Daoy (cell line): Measurements from ENCODE around the gene CYP51A1. TPM values are rescaled to one million over a fixed set of nuclear protein-coding genes. Genes with fewer than 3 reads are reported as not detected.
A peak's percentile ranks its signal among the peaks of the same experiment; 100 is the strongest.
"Not testable (repeated sequence)": the region's sequence is repeated elsewhere in the genome, so short reads cannot be mapped to it uniquely, and the experiment has no call there.

Experiments
- DNase-seq: peaks from one replicate; pipeline ENCODE4 v3.0.0-alpha.2; 2015; ENCODE audit warnings: low read depth
- total RNA-seq: library from RNA; depleted of rRNA; stranded (reverse); fragments of >200 nt; shearing (Covaris generic); gene quantifications from 2 replicates; pipeline ENCODE4 v1.2.3, GENCODE V29; 2014

CYP51A1 gene
- total RNA-seq, 1 experiment from 2014 or later: 52.5 TPM

DNA sequence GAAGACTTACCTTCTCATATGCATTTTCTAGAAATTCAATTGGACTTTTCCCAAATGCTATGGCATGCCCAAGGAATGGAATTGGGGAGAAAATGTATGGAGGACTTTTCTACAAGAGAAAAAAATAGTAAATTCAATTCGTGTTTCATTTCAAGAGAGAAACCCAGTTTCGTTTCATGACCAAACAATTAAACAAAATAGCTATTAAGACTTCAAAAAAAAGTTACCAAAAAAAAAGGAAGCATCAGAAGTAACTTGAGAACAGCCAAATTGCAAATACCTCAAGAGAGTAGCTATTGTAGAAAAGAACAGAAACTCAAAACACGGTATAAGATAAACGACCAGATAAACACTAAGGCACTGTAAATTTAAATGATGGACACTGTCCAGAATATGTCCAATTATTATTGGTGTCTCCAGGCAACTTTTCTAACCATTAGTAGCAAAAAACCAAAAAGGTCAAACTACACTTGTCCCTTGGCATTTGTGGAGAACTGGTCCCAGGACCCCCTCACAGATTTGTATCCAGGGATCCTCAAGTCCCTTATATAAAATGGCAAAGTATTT lies 2.4 kb downstream of the CYP51A1 start:
- DNase-seq: no peak

- DNase-seq: no peak
These were observed 3.2 kb downstream of the CYP51A1 start for GRCh38 chr7:92131093-92131492.

GRCh38 chr7:92121681-92122080 lies 12.6 kb downstream of the CYP51A1 start:
- no peak for DNase-seq

GRCh38 chr7:92119213-92119759 lies 15.0 kb downstream of the CYP51A1 start:
- DNase-seq: no peak

DNA sequence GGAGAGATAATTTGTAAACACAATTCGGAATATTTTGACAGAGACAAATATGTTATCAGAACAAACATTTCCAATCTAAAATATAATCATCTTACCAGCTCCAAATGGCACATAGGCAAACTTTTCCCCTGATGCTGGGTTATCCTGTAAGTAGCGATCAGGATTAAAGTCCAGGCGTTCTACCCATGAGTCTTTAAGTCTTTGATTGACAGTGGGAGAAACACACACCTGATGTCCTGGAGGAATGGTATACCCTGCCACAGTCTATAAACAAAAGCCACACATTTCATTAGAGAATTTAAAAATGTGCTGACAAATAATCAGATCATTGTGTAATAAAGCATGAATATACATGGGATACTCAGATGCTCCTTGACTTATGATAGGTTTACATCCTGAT lies 17.3 kb downstream of the CYP51A1 start:
- DNase-seq: no peak

- DNase-seq: no peak
These were observed 18.5 kb downstream of the CYP51A1 start for GRCh38 chr7:92115821-92116220.

- no peak for DNase-seq
These were observed 23.4 kb downstream of the CYP51A1 start for GRCh38 chr7:92110857-92111256.

DNA sequence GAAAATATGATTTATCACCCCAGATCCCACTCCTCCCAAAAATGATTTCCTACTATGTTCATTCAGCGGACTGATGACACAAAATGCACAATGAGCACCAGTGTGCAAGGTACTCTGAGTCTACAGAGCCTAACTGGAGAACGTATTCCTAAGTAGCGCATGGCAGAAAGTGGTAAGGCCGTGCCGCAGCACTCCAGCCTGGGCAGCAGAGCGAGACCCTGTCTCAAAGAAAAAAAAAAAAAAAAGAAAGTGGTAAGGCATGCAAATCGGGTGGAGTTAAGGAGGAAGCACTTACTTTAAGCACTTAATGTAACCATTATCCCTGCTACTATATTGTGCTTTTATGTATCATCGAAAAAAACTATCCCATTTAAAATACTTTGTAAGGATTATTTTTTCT lies 25.5 kb downstream of the CYP51A1 start:
- no peak for DNase-seq

DNA sequence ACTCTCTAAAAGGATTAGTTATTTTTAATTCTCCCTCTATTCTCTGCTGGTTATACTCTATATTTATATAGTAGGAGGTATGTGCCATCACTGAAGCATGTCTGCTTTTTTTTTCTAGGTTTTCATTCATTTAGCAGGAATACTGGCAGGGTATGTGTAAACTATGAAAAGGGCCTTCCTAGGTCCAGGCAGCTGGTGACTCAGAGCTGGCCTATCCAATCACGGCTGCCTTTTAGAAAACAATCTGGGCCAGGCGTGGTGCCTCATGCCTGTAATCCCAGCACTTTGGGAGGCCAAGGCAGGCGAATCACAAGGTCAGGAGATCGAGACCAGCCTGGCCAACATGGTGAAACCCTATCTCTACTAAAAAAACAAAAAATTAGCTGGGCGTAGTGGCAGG lies 31.4 kb downstream of the CYP51A1 start:
- peak; percentile 5 for DNase-seq

DNA sequence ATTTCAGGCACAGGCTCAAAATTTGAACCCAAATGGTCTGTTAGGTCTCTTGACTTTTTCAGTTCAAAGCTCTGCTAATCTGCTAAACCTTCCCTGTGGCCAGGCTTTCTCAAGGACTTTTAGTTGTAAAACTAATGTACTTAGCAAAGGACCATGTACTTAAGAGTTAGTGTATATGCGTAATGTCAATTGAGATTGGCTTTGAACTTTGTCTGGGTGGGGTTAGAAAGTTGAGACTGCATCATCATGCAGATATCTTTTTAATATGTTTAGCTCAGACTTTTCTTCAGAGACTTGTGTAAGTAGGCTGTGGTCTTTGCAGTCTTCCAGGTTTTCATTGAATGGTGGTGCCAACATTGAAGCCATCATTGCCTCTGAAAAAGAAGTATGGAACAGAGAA lies 33.7 kb downstream of the CYP51A1 start:
- no peak for DNase-seq

- DNase-seq: no peak
These were observed 38.9 kb downstream of the CYP51A1 start for GRCh38 chr7:92095380-92095779.

DNA sequence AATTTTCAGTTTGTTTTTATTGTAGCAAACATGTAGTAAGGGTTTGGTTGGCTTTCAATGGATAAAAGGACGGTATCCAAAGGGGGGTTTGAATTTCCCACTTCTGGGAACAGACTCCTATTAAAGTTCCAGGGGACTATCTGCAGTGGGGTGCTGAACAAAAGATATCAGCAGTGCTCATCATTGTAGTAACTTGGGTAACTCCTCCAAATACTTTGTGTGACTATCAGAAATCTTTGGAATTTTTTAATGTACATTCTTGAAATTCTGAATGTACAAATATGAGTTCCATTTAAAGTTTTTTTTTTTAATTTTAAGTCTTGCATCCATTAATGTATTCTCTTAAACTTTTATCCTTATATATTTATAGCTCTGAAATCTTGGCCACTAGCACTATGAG lies 42.1 kb downstream of the CYP51A1 start:
- DNase-seq: no peak

DNA sequence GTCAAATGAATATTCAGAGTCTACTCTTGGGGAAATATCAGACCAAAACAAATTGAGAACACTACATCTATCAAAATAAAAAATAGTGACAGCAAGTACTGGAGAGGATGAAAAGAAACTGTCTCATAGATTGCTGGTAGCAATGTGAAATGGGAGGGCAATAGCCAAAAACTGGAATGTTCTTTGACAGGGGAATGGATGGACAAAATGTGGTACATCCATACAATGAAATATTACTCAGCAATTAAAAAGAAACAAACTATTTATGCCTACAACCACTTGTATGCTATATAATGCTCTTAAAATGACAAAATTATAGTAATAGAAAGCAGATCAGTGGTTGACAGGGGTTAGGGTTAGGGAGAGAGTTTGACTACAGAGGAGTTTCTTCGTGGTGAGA lies 46.0 kb downstream of the CYP51A1 start:
- no peak for DNase-seq

GRCh38 chr7:92083922-92084321 lies 50.4 kb downstream of the CYP51A1 start:
- not testable (repeated sequence) for DNase-seq

DNA sequence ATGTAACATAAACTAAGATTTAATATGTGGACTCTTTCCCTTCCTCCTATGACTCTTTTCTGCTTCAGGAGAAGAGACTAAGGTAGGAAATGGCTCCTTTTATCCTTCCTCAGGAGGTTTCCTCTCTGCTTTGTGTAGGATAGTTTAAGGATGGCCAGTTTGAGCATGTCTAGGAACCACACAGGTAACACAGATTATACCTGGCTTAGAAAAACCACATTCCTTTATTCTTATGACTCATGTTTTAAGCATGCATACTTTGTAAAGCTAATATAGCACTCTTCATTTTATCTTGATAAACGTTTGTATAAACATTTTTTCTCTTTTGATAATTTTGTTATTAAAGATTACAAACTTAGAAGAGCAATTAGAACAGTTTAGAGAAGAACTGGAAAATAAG lies 57.8 kb downstream of the CYP51A1 start:
- DNase-seq: no peak

GRCh38 chr7:92075455-92076158 lies 58.7 kb downstream of the CYP51A1 start:
- no peak for DNase-seq

- DNase-seq: no peak
These were observed 61.6 kb downstream of the CYP51A1 start for GRCh38 chr7:92072708-92073107.

GRCh38 chr7:92072121-92072520 lies 62.2 kb downstream of the CYP51A1 start:
- no peak for DNase-seq

- DNase-seq: no peak
These were observed 63.2 kb downstream of the CYP51A1 start for GRCh38 chr7:92071032-92071431.

- DNase-seq: no peak
These were observed 69.7 kb downstream of the CYP51A1 start for GRCh38 chr7:92064438-92065029.
